Measurements from ENCODE around the gene CHI3L2. TPM values are rescaled to one million over a fixed set of nuclear protein-coding genes. Genes with fewer than 3 reads are reported as not detected.

CHI3L2 gene
- polyA plus RNA-seq, 2 of the 4 experiments (the other 2 are of a cell fraction), result 0.23 to 0.43 TPM

DNA sequence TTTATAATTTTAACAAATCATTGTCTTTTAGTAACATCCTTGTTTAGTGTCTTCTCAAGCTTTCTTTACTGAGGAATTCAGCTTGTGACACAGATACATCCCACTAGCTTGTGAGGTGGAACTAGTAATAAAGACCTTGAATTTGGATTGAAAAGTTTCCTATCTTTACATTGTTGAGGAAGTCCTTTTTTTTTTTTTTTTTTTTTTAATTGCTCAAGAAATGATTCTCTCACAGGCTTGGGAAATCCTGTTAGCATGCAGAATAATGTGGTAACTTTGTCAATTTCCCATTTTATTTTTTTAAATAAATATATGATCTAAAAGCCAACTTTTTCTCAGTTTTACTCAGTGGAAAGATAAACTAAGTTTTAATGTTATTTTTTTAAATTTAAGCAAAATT lies 42.9 kb upstream of the CHI3L2 start:
- POLR2A ChIA-PET, result no interaction called here
- FAIRE-seq, result no peak
- CTCF ChIA-PET, result no interaction called here
- no peak for ATAC-seq
- Histone ChIP-seq H3K27ac (no peak overlapping the region), H3K4me2 (no peak overlapping the region), H3K4me3 (no peak overlapping the region), H3K4me1 (no peaks in the 10 kb centered on the region), H3K9me3 (no peaks in the 10 kb centered on the region)
- TF ChIP-seq RAD21 (conservative IDR thresholded peaks at IDR 0.05 in 1 of 2, IDR thresholded peaks at IDR 0.05 in 1 of 2) (no peak), MAFK (IDR thresholded peaks at IDR 0.05; ENCODE audit: partially characterized antibody) (no peak), KDM1A (IDR thresholded peaks at IDR 0.05; ENCODE audit: low read depth) (no peak), TFCP2L1 (CRISPR knock-in tag; IDR thresholded peaks at IDR 0.05) (no peak), JUN (IDR thresholded peaks at IDR 0.05) (no peak)
- DNase-seq (ENCODE audit: low read depth in 1 of 2, low spot score in 1 of 2), result no peak

DNA sequence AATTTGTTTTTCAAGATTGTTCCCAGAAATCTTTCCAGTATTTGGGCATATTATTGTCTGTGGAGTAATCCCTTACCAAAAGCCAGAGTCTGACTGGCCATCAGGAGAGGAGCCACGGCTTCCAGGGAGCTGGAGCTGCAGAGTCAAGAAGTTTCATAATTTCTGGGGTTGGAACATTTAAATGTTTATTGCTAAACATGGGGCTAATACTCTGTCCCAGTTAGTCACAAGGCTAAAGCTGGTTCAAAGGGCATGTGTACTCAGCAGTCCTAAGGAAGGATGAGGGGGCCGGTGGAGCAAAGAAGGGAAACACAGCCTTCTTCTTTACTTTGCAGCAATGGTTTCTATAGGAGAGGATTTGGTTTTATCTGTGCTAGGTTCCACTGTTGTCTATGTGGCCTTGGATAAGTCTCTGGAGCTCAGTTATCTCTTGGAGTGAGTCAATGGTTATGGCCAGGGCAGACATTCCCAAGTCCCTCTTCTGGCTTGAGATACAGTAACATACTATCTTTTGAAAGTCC lies 36.5 kb upstream of the CHI3L2 start:
- TF ChIP-seq, protein P1, sequence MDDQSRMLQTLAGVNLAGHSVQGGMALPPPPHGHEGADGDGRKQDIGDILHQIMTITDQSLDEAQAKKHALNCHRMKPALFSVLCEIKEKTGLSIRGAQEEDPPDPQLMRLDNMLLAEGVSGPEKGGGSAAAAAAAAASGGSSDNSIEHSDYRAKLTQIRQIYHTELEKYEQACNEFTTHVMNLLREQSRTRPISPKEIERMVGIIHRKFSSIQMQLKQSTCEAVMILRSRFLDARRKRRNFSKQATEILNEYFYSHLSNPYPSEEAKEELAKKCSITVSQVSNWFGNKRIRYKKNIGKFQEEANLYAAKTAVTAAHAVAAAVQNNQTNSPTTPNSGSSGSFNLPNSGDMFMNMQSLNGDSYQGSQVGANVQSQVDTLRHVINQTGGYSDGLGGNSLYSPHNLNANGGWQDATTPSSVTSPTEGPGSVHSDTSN (IDR thresholded peaks at IDR 0.05), result no peak
- TF ChIP-seq HOXA7 (CRISPR knock-in tag; IDR thresholded peaks at IDR 0.05) (no peak), RARB (CRISPR knock-in tag; IDR thresholded peaks at IDR 0.05) (no peak)
- TF ChIP-seq, protein P2, sequence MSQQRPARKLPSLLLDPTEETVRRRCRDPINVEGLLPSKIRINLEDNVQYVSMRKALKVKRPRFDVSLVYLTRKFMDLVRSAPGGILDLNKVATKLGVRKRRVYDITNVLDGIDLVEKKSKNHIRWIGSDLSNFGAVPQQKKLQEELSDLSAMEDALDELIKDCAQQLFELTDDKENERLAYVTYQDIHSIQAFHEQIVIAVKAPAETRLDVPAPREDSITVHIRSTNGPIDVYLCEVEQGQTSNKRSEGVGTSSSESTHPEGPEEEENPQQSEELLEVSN (IDR thresholded peaks at IDR 0.05; ENCODE audit: borderline replicate concordance, low read depth), result no peak
- Histone ChIP-seq H3K9me3 (no peaks in the 10 kb centered on the region), H3K4me3 (no peak overlapping the region), H3K27ac (no peak overlapping the region), H3K4me1 (no peaks in the 10 kb centered on the region), H3K4me2 (no peak overlapping the region)
- DNase-seq (ENCODE audit: low read depth in 1 of 2, low spot score in 1 of 2), result no peak
- FAIRE-seq, result no peak
- ChIA-PET POLR2A (no interaction called here), CTCF (no interaction called here)
- no peak for ATAC-seq
- WGBS (ENCODE audit: missing lambda C conversion rate), result 90% methylated on average over 2 of the region's 2 CpGs

DNA sequence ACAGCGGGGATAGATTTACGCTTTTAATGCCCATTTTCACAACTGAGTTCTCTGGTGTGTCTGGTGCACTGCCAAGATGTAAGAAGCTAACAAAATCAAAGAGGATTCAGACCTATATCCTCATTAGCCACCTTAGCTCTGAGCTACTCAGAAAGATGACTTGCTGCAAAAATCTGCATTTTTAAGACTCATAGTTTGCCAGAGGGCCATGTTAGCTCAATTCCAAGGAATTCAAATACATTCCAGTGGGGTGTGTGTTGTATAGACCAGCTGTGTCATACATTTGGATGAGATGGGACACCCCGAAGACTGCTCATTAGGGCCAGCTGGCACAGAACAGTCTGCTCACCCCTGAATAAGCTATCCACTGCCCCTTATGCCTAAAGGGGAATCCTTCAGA lies 36.0 kb upstream of the CHI3L2 start:
- DNase-seq (ENCODE audit: low read depth in 1 of 2, low spot score in 1 of 2), result no peak
- H3K27ac ChIP-seq, result no peak overlapping the region
- no peak overlapping the region for H3K4me3 ChIP-seq
- H3K9me3 ChIP-seq, result no peaks in the 10 kb centered on the region
- TF ChIP-seq, protein P3, sequence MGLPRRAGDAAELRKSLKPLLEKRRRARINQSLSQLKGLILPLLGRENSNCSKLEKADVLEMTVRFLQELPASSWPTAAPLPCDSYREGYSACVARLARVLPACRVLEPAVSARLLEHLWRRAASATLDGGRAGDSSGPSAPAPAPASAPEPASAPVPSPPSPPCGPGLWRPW (IDR thresholded peaks at IDR 0.05), result no peak
- TF ChIP-seq EP300 (IDR thresholded peaks at IDR 0.05) (no peak), HOXA7 (CRISPR knock-in tag; IDR thresholded peaks at IDR 0.05) (no peak), FOSL2 (IDR thresholded peaks at IDR 0.05) (no peak), FOSL2 (CRISPR knock-in tag; IDR thresholded peaks at IDR 0.05) (no peak), CBX2 (IDR thresholded peaks at IDR 0.05; ENCODE audit: borderline replicate concordance, low read depth) (no peak), FOSB (CRISPR knock-in tag; IDR thresholded peaks at IDR 0.05) (no peak), POLR2A (IDR thresholded peaks at IDR 0.05; ENCODE audit: low read length) (no peak), CEBPB (IDR thresholded peaks at IDR 0.05) (no peak)
- TF ChIP-seq, protein P1 (IDR thresholded peaks at IDR 0.05), result no peak
- WGBS (ENCODE audit: missing lambda C conversion rate), result 84% methylated on average over 3 of the region's 3 CpGs
- no peak; a peak in 1 of 6 replicates for ATAC-seq
- POLR2A ChIA-PET, result no interaction called here
- FAIRE-seq, result no peak
- CTCF ChIA-PET, result no interaction called here
- no peak overlapping the region for H3K4me2 ChIP-seq
- H3K4me1 ChIP-seq, result no peaks in the 10 kb centered on the region

DNA sequence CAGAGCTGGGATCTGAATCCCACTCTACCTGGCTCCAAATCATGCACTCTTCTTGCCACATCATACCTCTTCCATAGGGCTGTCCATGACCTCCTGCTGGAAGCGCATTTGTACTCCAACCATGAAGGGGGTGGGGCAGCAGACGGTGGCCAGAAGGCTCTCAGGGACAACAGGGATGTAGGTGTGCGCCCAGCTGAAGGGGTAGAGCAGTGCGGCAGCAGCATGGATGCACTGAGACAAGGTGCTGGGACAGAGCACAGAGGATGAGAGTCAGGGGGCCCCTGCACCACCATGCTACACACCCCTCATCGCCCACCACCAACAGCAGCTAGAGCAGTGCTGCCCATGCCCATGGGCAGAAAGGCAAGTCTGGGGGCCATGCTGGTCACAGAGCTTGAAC lies 35.4 kb upstream of the CHI3L2 start:
- no peak for FAIRE-seq
- POLR2A ChIA-PET, result no interaction called here
- 93% methylated on average over 4 of the region's 5 CpGs for whole genome bisulfite sequencing (ENCODE audit: missing lambda C conversion rate)
- TF ChIP-seq, protein P4, sequence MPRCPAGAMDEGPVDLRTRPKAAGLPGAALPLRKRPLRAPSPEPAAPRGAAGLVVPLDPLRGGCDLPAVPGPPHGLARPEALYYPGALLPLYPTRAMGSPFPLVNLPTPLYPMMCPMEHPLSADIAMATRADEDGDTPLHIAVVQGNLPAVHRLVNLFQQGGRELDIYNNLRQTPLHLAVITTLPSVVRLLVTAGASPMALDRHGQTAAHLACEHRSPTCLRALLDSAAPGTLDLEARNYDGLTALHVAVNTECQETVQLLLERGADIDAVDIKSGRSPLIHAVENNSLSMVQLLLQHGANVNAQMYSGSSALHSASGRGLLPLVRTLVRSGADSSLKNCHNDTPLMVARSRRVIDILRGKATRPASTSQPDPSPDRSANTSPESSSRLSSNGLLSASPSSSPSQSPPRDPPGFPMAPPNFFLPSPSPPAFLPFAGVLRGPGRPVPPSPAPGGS (IDR thresholded peaks at IDR 0.05), result no peak
- TF ChIP-seq, protein P5, sequence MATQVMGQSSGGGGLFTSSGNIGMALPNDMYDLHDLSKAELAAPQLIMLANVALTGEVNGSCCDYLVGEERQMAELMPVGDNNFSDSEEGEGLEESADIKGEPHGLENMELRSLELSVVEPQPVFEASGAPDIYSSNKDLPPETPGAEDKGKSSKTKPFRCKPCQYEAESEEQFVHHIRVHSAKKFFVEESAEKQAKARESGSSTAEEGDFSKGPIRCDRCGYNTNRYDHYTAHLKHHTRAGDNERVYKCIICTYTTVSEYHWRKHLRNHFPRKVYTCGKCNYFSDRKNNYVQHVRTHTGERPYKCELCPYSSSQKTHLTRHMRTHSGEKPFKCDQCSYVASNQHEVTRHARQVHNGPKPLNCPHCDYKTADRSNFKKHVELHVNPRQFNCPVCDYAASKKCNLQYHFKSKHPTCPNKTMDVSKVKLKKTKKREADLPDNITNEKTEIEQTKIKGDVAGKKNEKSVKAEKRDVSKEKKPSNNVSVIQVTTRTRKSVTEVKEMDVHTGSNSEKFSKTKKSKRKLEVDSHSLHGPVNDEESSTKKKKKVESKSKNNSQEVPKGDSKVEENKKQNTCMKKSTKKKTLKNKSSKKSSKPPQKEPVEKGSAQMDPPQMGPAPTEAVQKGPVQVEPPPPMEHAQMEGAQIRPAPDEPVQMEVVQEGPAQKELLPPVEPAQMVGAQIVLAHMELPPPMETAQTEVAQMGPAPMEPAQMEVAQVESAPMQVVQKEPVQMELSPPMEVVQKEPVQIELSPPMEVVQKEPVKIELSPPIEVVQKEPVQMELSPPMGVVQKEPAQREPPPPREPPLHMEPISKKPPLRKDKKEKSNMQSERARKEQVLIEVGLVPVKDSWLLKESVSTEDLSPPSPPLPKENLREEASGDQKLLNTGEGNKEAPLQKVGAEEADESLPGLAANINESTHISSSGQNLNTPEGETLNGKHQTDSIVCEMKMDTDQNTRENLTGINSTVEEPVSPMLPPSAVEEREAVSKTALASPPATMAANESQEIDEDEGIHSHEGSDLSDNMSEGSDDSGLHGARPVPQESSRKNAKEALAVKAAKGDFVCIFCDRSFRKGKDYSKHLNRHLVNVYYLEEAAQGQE (IDR thresholded peaks at IDR 0.05), result no peak
- no peak for TF ChIP-seq JUNB (IDR thresholded peaks at IDR 0.05)
- TF ChIP-seq, protein P6, sequence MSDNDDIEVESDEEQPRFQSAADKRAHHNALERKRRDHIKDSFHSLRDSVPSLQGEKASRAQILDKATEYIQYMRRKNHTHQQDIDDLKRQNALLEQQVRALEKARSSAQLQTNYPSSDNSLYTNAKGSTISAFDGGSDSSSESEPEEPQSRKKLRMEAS (IDR thresholded peaks at IDR 0.05), result no peak
- no peak for TF ChIP-seq HEYL (CRISPR knock-in tag; IDR thresholded peaks at IDR 0.05)
- TF ChIP-seq FOSB (CRISPR knock-in tag; IDR thresholded peaks at IDR 0.05), result no peak

More for the DNA sequence above, 35.4 kb upstream of the CHI3L2 start:
- no peak overlapping the region for H3K4me3 ChIP-seq
- no peak overlapping the region for H3K4me2 ChIP-seq
- CTCF ChIA-PET, result no interaction called here
- H3K27ac ChIP-seq, result no peak overlapping the region
- no peaks in the 10 kb centered on the region for H3K9me3 ChIP-seq
- DNase-seq (ENCODE audit: low read depth in 1 of 2, low spot score in 1 of 2) (no peak), ATAC-seq (peak in 1 of 2 experiments; percentile 18; a peak in 1 of 6 replicates)
- H3K4me1 ChIP-seq, result no peaks in the 10 kb centered on the region

All from A549 (cell line).